Measurements from ENCODE around the gene SLC39A11. TPM values are rescaled to one million over a fixed set of nuclear protein-coding genes. Genes with fewer than 3 reads are reported as not detected.

The SLC39A11 gene
- total and polyA plus RNA-seq, 2 of the 13 experiments (the other 11 are each of a cell fraction or from before 2014, with no cell fraction given): 17.2 to 31.5 TPM

DNA sequence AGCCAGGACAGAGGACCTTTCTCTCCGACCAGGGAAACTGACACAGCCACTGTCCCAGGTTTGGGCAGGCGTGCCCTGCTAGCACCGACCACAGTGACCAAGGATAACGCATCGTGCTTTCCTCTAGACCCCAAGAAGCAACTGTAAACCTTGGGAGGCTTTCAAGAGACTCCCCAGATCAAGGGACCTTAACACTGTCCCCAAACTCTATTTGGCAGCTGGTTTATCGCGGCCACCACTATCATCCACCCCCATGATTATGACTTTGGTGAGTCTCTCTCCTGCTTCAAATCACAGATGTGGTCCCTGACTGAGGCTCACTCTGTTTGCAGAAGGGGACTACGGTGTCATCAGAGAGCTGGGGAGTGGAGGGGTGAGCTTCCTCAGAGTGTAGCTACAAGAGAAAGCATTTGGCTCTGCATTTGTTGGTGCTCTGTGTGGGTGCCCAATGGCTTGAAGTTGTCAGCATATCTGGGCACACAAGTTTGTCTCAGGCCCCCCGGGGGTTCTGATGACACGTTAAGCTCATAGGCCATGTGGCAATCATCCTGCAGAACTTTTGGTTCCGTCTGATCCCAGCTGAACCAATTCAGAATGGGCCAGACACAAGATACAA is 408.0 kb downstream of the SLC39A11 start:
- DNase-seq (ENCODE audit: low spot score) (peak; percentile 50), ATAC-seq (peak; percentile 66), FAIRE-seq (no peak)
- Histone ChIP-seq H3K4me1 (ENCODE audit: insufficient read depth, low read length) (peaks cover 57% of the 10 kb centered on the region), H3K4me2 (ENCODE audit: low read depth, low read length) (peak overlapping the region; percentile 93), H2AFZ (ENCODE audit: low read length) (no peak overlapping the region), H3K36me3 (replicated peaks in 1 of 2; ENCODE audit: control insufficient read depth in 1 of 2, insufficient read depth in 2 of 2, low read length in 2 of 2) (no peaks in the 10 kb centered on the region), H4K20me1 (ENCODE audit: insufficient read depth, low read length) (no peaks in the 10 kb centered on the region), H3K79me2 (ENCODE audit: insufficient read depth, low read length) (no peaks in the 10 kb centered on the region), H3K9ac (ENCODE audit: insufficient read depth, low read depth, low read length) (peak overlapping the region; percentile 64), H3K27me3 (ENCODE audit: control insufficient read depth in 1 of 2, insufficient read depth in 2 of 2, low read length in 2 of 2) (no peaks in the 10 kb centered on the region), H3K27ac (ENCODE audit: extremely low read length, insufficient read depth, low read length) (peak overlapping the region; percentile 57), H3K4me3 (replicated peaks in 1 of 3; ENCODE audit: insufficient read depth in 1 of 3, low read depth in 2 of 3, low read length in 3 of 3) (peak overlapping the region; percentile 24 to 63 (median 48); a peak in 5 of 6 replicates), H3K9me3 (ENCODE audit: low read length) (no peaks in the 10 kb centered on the region)
- ChIA-PET CTCF (ENCODE audit: low intra/inter-chr PET ratio, low total read pairs) (no interaction called here), POLR2A (interaction anchor here (0.7 to 4.4 kb wide), 21 partner anchors 9 to 128 kb away, joined by 3 to 41 read pairs (median 6); no protein-coding TSS in a partner anchor)
- intact Hi-C loops (cut with micrococcal nuclease; ENCODE audit: unreplicated experiment): loop anchor here (1.0 to 2.0 kb wide), 4 partner anchors 13 to 124 kb away; no protein-coding TSS in a partner anchor
- 20% methylated on average over 11 of the region's 11 CpGs for WGBS (ENCODE audit: low lambda C conversion rate)
- in situ Hi-C loops (cut with HindIII; ENCODE audit: extremely low pct_ligation_motif_present, low pct_unique_long_range_greater_than_20kb): no loop called here
- BruUV-seq (replicated peaks): TSS peak; percentile 94
- no peak for TF ChIP-seq ZBTB1 (CRISPR knock-in tag; IDR thresholded peaks at IDR 0.05; ENCODE audit: borderline replicate concordance)
- TF ChIP-seq ZBED4 (CRISPR knock-in tag; IDR thresholded peaks at IDR 0.05; ENCODE audit: borderline replicate concordance): no peak
- TF ChIP-seq SMAD1 (CRISPR knock-in tag; IDR thresholded peaks at IDR 0.05; ENCODE audit: borderline replicate concordance, low read depth): peak; percentile 17; the same call in 1 of the 2 replicates
- TF ChIP-seq, protein P1, sequence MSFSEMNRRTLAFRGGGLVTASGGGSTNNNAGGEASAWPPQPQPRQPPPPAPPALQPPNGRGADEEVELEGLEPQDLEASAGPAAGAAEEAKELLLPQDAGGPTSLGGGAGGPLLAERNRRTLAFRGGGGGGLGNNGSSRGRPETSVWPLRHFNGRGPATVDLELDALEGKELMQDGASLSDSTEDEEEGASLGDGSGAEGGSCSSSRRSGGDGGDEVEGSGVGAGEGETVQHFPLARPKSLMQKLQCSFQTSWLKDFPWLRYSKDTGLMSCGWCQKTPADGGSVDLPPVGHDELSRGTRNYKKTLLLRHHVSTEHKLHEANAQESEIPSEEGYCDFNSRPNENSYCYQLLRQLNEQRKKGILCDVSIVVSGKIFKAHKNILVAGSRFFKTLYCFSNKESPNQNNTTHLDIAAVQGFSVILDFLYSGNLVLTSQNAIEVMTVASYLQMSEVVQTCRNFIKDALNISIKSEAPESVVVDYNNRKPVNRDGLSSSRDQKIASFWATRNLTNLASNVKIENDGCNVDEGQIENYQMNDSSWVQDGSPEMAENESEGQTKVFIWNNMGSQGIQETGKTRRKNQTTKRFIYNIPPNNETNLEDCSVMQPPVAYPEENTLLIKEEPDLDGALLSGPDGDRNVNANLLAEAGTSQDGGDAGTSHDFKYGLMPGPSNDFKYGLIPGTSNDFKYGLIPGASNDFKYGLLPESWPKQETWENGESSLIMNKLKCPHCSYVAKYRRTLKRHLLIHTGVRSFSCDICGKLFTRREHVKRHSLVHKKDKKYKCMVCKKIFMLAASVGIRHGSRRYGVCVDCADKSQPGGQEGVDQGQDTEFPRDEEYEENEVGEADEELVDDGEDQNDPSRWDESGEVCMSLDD (CRISPR knock-in tag; IDR thresholded peaks at IDR 0.05; ENCODE audit: borderline replicate concordance): no peak
- no peak for TF ChIP-seq ZSCAN5A (CRISPR knock-in tag; IDR thresholded peaks at IDR 0.05; ENCODE audit: borderline replicate concordance)
- TF ChIP-seq, protein P2, sequence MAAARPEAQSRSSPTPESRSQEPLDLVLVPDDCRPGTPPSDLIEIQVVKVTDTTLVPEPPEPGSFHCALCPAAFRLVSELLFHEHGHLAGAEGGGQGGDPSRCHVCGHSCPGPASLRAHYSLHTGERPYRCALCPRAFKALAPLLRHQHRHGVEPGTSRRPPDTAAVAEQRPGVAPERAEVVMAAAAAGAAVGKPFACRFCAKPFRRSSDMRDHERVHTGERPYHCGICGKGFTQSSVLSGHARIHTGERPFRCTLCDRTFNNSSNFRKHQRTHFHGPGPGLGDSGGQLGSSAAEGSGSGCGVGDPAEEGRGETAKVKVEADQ (CRISPR knock-in tag; IDR thresholded peaks at IDR 0.05; ENCODE audit: borderline replicate concordance): no peak
- 0 out of 2 replicates have a peak, but pooled peaks have one; percentile 54 for TF ChIP-seq ZNF83 (CRISPR knock-in tag; IDR thresholded peaks at IDR 0.05; ENCODE audit: borderline replicate concordance)
- TF ChIP-seq NR0B2 (CRISPR knock-in tag; IDR thresholded peaks at IDR 0.05): peak; percentile 73
- TF ChIP-seq ZNF350 (CRISPR knock-in tag; IDR thresholded peaks at IDR 0.05; ENCODE audit: borderline replicate concordance, low read depth): peak; percentile 6; the same call in 1 of the 2 replicates
- TF ChIP-seq CHD2 (IDR thresholded peaks at IDR 0.05; ENCODE audit: low read depth, low read length): no peak
- 0 out of 2 replicates have a peak, but pooled peaks have one; percentile 15 for TF ChIP-seq ZNF12 (CRISPR knock-in tag; IDR thresholded peaks at IDR 0.05)
- no peak for TF ChIP-seq TOPORS (CRISPR knock-in tag; IDR thresholded peaks at IDR 0.05)
- TF ChIP-seq JDP2 (CRISPR knock-in tag; IDR thresholded peaks at IDR 0.05; ENCODE audit: borderline replicate concordance): no peak

Data from HepG2 (cell line).